A673 (cell line): ENCODE measurements around the gene DNMT3A. TPM values are rescaled to one million over a fixed set of nuclear protein-coding genes. Genes with fewer than 3 reads are reported as not detected.

ENCODE experiments used
- BruUV-seq: library from RNA; stranded (reverse); fragments of 400-500 nt; replicated peaks from 2 replicates; lab custom pipeline; 2021; lab: Mats Ljungman, UMichigan
- CTCF ChIA-PET: fragments of 300-600 bp; sonication (Branson Sonifier 250); formaldehyde crosslinking; loops from one replicate; lab custom pipeline; 2022; ENCODE audit warnings: antibody characterized with exemption; lab: Charles Lee
- POLR2A ChIA-PET: fragments of 300-600 bp; sonication (Branson Sonifier 250); formaldehyde crosslinking; loops from one replicate; lab custom pipeline; 2022; ENCODE audit warnings: antibody characterized with exemption; ENCODE audit not compliant: low non-redundant PET; lab: Charles Lee
- DNase-seq: peaks from one replicate; pipeline ENCODE4 v3.0.0-alpha.2; 2015; ENCODE audit warnings: low spot score
- H3K27ac ChIP-seq: fragments of 200-600 bp; sonication (generic); 2 replicates; pipeline ENCODE4 v1.5.1; 2016; ENCODE audit warnings: mixed run types, low read depth, mild to moderate bottlenecking, mixed read lengths, antibody characterized with exemption, low read length; ENCODE audit not compliant: poor library complexity, severe bottlenecking
- H3K27me3 ChIP-seq: fragments of 200-600 bp; sonication (generic); replicated peaks from 2 replicates; pipeline ENCODE4 v1.6.1; 2017; ENCODE audit warnings: mixed run types, low read depth, mild to moderate bottlenecking, mixed read lengths, antibody characterized with exemption, low read length; ENCODE audit not compliant: insufficient read depth, poor library complexity
- H3K36me3 ChIP-seq: fragments of 200-600 bp; sonication (generic); 2 replicates; pipeline ENCODE4 v1.6.1; 2016; ENCODE audit warnings: mixed run types, mild to moderate bottlenecking, mixed read lengths, antibody characterized with exemption, low read length; ENCODE audit not compliant: insufficient read depth, poor library complexity, severe bottlenecking
- H3K4me1 ChIP-seq: fragments of 200-600 bp; sonication (generic); 2 replicates; pipeline ENCODE4 v1.6.1; 2017; ENCODE audit warnings: mixed run types, mild to moderate bottlenecking, mixed read lengths, antibody characterized with exemption, low read length; ENCODE audit not compliant: insufficient read depth, poor library complexity, severe bottlenecking
- H3K4me3 ChIP-seq: fragments of 200-600 bp; sonication (generic); 2 replicates; pipeline ENCODE4 v1.5.1; 2016; ENCODE audit warnings: low read depth, mixed run types, mild to moderate bottlenecking, mixed read lengths, low read length; ENCODE audit not compliant: poor library complexity, severe bottlenecking
- H3K9me3 ChIP-seq: fragments of 200-600 bp; sonication (generic); 2 replicates; pipeline ENCODE4 v1.6.1; 2016; ENCODE audit warnings: mixed run types, low read depth, mild to moderate bottlenecking, mixed read lengths, antibody characterized with exemption, low read length; ENCODE audit not compliant: poor library complexity, severe bottlenecking
- EZH2 ChIP-seq: fragments of 200-600 bp; sonication (generic); IDR thresholded peaks from 2 replicates; pipeline ENCODE4 v1.6.1; 2017; ENCODE audit warnings: borderline replicate concordance, low read depth, mild to moderate bottlenecking, mixed read lengths, antibody characterized with exemption, low read length; ENCODE audit not compliant: poor library complexity, severe bottlenecking
- intact Hi-C: fragments of 100-400 bp; cut with micrococcal nuclease; formaldehyde crosslinking; loops from one replicate; pipeline ENCODE4 v1.10.0; 2022; ENCODE audit not compliant: unreplicated experiment
- total RNA-seq: library from RNA; stranded (reverse); gene quantifications from 2 replicates; pipeline ENCODE4 v1.2.3, GENCODE V29; 2021
- TF ChIP-seq, protein P1 (sequence below): fragments of 300-800, 200-600 bp; sonication (generic); conservative IDR thresholded peaks from 2 replicates; pipeline ENCODE4 v1.5.1; 2017; ENCODE audit warnings: low read depth, mild to moderate bottlenecking, antibody characterized with exemption, low read length, moderate library complexity, mixed read lengths

Gene DNMT3A
- total RNA-seq, 1 experiment from 2014 or later: 109 TPM

DNA sequence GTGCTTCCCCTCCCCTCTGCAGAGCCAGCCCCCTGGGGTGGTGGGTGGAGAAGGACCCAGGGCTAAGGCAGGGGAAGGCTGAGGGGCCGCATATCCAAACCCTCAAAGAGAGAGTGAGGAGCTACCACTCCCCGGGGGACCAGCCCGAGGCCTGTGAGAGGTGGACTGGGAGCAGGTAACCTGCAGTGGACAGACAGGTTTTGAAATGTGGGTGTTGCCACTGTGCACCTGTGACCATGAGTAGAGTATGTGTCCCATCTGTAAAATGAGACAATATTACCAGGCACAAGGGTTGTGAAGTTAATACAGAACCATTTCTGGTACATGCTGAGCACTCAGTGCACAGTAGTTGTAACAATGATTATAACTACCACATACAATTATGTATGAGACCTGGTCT lies 122.1 kb downstream of the DNMT3A start:
- Histone ChIP-seq H3K4me3 (no peak overlapping the region), H3K9me3 (no peaks in the 10 kb centered on the region), H3K27me3 (no peaks in the 10 kb centered on the region), H3K27ac (no peak overlapping the region), H3K4me1 (no peaks in the 10 kb centered on the region), H3K36me3 (no peaks in the 10 kb centered on the region)
- TF ChIP-seq EZH2: no peak
- TF ChIP-seq, protein P1, sequence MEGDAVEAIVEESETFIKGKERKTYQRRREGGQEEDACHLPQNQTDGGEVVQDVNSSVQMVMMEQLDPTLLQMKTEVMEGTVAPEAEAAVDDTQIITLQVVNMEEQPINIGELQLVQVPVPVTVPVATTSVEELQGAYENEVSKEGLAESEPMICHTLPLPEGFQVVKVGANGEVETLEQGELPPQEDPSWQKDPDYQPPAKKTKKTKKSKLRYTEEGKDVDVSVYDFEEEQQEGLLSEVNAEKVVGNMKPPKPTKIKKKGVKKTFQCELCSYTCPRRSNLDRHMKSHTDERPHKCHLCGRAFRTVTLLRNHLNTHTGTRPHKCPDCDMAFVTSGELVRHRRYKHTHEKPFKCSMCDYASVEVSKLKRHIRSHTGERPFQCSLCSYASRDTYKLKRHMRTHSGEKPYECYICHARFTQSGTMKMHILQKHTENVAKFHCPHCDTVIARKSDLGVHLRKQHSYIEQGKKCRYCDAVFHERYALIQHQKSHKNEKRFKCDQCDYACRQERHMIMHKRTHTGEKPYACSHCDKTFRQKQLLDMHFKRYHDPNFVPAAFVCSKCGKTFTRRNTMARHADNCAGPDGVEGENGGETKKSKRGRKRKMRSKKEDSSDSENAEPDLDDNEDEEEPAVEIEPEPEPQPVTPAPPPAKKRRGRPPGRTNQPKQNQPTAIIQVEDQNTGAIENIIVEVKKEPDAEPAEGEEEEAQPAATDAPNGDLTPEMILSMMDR: no peak
- no peak for DNase-seq
- BruUV-seq: no TSS peak
- CTCF ChIA-PET: no interaction called here
- POLR2A ChIA-PET: no interaction called here
- intact Hi-C loops: no loop called here

DNA sequence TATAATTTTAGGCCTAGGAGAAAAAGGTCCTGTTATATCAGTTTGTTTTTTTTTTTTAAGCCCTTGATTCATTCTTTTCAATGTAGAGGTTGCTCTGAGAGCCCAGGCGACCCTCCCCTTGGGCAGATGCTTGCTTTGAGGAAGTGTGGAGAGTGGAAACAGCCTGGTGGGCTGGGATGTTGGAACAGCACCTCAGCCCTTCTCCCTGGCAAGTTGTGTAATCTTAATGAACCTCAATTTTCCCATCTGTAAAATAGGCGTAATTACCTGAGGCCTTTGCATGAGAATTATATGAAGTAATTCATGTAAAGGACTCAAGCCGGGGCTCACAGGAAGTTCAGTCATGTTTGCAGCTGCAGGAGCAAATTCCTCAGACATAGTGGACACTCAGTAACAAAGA lies 123.6 kb downstream of the DNMT3A start:
- no TSS peak for BruUV-seq
- no peaks in the 10 kb centered on the region for H3K9me3 ChIP-seq
- H3K27me3 ChIP-seq: no peaks in the 10 kb centered on the region
- no peaks in the 10 kb centered on the region for H3K4me1 ChIP-seq
- POLR2A ChIA-PET: interaction anchor here (0.6 kb wide), 1 partner anchor 427 kb away, joined by 11 read pairs; no protein-coding TSS in a partner anchor
- H3K36me3 ChIP-seq: no peaks in the 10 kb centered on the region
- CTCF ChIA-PET: interaction anchor here (0.7 kb wide), 1 partner anchor 60 kb away, joined by 3 read pairs; no protein-coding TSS in a partner anchor
- no peak for DNase-seq
- no peak overlapping the region for H3K4me3 ChIP-seq
- TF ChIP-seq EZH2: no peak
- TF ChIP-seq, protein P1: no peak
- no peak overlapping the region for H3K27ac ChIP-seq
- intact Hi-C loops: no loop called here

DNA sequence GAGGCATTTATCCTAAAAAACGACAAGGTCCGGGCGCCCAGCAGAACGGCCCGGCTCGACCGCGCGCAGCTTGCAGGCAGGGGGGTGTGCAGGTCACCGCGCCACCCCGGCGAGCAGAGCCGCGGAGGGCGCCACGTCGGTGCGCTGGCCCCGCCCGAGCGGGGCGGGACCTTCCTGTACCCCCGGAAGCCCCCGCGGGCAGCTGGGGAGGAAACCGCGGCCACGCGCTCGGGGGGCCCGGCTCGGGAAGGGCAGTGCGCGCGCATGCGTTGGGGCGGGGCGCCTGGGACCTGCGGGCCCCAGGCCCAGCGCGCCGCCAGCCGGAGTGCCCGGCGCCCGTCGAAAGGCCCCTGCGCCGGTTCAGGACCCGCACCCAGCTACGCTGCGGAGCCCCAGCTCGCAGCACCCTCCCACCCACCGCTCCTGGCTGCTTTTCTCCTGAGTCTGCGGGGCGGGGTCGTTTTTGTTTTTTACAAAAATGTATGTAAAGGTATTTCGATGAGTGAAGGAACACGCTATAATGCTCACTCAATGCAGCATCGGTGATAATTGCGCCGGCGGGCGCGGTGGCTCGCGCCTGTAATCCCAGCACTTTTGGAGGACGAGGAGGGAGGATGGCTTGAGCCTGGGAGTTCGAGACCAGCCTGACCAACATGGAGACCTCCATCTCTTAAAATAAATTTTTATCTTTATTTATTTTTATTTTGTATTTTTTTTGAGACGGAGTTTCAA lies 125.6 kb downstream of the DNMT3A start:
- CTCF ChIA-PET: no interaction called here
- Histone ChIP-seq H3K36me3 (no peaks in the 10 kb centered on the region), H3K4me1 (no peaks in the 10 kb centered on the region), H3K27ac (no peak overlapping the region), H3K27me3 (no peaks in the 10 kb centered on the region), H3K9me3 (no peaks in the 10 kb centered on the region), H3K4me3 (peak overlapping the region; percentile 43)
- no TSS peak for BruUV-seq
- POLR2A ChIA-PET: no interaction called here
- DNase-seq: peak; percentile 67
- no peak for TF ChIP-seq EZH2
- TF ChIP-seq, protein P1: no peak
- intact Hi-C loops: no loop called here
